Measurements from ENCODE around the gene XPR1.
A peak's percentile ranks its signal among the peaks of the same experiment; 100 is the strongest.

The XPR1 gene

DNA sequence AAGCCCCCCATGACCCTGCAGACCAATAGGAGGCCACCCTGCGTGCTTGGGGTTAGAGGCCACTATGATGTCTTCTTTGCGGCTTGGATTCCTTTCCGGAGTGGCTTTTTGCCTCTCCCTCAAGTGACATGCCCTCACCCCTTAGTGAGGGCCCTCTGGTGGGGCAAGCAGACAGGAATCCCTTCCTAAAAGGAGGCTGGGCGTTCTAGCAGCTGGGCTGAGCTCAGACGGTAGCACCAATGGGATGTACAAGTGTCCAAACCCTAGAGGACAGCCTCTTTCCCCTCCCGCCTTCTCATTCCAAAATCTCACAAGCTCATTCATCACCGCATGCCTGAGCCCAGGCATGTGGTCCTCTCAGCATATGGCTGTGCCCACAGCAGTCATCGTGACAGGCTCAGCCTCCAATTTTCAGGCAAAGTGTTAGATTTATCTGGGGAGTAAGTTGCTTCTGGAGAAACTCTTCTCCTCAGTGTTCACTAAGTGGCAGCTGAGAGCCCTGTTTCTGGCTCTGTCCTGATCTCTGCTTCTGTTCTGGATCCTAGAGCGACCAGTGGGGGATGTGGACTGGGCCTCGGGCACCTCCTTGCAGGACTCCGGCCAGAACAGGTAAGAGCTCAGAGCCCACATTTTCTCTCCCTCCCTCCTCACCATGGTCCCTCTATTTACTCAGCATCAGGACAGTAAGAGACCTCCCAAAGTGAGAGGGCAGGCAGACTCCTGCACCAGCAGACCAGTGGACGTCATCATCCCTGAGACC is 285.7 kb downstream of the XPR1 start:
- no peak for DNase-seq (ENCODE audit: low spot score)

DNA sequence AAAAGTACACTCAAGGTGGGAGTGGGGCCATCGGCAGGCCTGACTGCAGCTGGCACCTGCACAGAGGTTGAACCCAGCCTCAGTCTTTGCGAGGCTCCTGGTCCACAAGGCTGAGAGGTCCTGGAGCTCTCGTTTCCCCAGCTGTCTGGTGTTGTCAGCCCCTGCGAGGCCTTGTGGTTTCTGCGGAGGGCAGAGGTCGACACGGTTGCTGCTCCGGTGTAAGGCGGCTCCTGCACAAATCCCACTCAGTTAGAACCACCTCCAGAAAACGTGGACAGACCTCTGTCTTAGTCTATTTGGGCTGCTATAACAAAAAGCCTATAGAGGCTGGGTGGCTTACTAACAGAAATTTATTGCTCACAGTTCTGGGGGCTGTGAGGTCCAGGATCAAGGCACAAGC is 286.7 kb downstream of the XPR1 start:
- no peak for DNase-seq (ENCODE audit: low spot score)

DNA sequence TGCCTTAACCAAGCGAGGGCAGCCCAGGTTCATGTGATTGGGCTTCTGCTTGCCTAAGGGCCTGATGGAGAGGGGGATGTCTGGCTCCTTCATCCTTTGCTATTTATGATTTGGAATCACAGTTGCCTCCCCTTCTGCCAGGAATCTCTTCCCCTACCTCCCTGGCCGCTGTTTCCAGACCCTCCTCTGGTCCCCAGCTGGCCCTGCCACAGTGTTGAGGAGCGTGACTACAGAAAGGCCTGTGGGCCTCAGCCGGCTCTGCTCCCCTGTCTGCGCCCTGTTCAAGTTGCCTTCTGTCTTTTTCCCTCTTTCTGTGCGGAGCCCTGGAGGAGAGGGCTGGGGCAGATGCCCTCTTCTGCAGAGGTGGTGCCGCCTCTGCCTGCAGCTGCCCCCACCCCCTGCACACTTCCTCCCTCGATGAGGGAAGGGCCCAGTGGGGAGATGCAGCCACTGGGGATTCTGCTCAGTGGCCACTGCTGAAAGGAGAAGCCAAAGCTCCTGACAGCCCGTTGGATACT is 287.4 kb downstream of the XPR1 start:
- DNase-seq (ENCODE audit: low spot score): no peak

DNA sequence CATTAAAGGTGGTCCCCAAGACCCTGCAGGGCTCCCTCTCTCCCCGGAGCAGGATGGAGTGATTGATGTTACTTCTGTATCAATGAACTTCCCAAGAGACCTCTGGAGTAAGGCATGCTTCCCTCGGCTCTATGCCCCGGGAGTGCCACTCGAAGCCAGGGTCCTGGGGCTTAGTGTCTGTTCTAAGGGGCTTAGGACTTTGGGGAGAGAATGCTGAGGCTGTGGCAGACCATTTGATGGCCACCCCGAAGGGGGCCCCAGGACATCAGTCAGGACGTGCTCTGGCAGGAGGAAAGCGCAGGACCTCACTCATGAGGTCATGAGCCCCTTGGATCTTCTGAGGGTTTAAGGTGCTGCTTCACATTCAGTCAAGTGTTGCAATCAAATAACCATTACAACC is 288.4 kb downstream of the XPR1 start:
- DNase-seq (ENCODE audit: low spot score): no peak

DNA sequence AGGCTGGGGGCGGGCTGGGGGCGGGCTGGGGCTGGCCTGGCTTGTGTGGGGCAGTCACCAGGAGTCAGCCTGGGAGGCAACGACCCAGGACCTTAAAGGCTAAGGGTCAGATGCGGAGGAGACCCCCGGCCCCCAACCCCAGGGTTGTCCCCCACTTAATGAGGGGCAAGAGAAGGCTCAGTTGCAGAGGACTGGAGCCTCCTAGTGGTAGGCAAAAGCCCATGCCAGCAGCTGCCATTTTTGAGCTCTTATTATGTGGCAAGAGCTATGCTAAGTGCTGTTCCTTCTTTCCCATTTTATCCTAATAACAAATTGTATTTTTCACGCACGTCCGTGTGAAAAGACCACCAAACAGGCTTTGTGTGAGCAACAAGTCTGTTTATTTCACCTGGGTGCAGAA is 288.9 kb downstream of the XPR1 start:
- no peak for DNase-seq (ENCODE audit: low spot score)

DNA sequence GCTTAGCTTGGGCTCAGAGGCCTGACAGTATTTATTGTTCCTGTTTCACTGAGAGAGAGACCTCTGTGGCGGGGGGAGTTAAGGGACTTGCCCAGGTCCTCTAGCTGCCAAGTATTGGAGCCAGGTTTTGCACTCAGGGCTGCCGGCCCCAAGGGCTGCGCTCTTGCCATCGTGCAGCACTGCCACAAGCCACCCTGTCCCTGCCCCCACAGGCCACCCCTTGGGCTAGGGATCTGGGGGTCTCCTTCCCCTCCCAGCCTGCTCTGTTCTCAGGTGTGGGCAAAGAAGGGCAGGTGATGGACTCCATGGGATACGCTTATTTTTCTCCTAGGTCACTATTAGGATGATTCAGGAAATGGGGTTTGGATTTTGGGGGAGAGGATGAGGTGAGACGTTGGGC is 289.6 kb downstream of the XPR1 start:
- no peak for DNase-seq (ENCODE audit: low spot score)

DNA sequence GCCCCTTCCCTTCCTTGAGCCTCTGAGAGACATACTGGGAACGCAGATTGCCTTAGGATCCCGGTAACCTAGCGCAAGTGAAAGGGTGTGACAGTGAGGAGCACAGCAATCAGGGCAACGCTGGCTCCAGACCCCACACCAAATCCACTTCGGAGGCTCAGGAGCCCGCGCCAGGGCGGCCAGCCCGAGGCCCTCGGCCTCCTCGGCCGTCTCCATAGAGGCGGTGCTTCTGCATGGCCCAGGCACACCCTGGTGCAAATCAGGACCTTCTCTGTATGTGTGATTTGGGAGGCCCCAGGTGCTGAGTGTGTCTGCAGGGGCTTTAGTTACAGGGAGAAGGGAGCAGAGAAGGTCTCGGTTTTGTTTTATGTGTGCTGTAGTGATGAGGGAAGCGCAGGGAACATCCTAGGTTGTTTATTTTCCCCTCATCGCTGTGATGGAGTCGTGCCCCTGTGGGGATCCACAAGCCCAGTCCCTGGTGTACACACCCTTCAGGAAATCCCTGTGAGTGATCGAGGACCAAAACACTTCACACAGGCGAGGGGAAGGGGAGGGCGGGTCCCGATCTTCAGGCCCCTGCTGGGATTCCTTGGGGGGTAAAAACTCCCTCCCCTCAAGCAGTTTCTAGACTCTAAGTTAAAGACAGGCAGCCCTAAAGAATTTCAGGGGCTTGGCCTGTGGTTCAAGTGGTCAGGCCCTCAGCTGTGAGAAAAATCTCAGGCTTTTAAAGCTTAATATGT is 290.2 kb downstream of the XPR1 start:
- no peak for DNase-seq (ENCODE audit: low spot score)

DNA sequence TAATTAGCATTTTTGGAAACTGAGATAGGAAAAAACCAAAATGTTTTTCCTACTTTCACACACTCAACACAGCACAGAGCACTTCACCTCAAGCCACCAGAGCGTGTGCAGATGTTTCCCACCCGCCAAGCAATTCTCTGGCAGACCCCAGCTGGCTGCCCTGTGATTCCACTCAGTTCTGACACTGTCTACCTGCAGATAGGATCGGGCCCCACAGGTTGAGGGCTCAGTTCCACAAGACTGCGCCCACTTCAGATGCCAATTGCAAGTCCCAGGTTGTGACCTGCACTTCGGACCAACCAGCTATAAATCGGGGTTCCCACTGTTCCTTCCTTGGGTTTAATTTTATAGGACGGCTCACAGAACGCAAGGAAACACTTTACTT is 290.8 kb downstream of the XPR1 start:
- no peak for DNase-seq (ENCODE audit: low spot score)

DNA sequence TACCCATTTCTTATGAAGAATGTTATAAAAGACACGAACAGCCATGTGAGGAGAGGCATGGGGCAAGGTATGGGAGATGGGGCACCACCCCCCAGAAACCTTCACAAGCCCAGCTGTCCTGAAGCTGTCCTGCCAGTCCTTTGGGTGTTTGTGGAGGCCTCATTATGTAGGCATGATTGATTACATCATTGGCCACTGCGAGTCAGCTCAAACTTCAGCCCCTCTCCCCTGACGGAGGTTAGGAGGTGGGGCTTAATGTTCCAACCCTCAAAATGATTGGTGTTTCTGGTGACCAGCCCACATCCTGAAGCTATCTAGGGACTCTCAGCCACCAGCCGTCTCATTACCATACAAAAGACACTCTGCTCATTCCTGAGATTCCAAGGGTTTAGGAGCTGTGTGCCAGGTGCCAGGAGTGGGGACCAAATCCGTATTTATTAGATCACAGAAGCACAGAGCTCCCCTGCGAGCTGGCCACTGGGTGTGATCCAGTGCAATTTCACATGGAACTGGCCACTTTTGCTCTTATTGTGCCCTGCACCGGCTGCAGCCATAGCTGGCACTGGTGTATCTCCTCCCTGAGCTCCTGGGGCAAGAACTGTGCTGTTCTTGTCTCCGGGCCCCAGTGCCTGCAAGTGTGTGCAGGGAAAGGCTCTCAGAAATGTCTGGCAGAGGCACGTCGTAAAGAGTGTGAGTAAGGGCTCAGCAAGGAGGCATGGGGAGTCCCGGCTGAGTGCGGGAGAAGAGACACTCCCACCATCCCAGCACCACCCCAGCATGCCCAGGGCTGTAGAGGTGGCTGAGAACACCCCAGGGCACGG is 291.4 kb downstream of the XPR1 start:
- DNase-seq (ENCODE audit: low spot score): no peak

DNA sequence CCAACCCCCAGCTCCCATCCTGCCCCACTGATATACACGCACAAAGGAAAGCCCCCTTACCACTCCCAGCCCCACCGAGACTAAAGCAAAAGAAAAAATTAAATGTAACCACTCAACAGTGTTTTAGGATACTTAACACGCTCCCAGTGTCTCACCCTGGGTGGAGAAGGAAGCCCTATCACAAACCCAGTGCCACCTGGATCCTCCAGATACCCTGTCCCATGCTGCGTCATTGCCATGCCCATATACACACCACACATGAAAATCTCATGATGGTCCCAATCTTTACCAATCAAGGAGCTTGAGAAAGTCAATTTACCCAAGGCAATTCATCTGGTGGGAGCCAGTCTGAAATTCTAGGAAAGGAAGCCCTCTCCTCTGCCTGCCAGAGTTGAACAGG is 292.1 kb downstream of the XPR1 start:
- DNase-seq (ENCODE audit: low spot score): no peak

DNA sequence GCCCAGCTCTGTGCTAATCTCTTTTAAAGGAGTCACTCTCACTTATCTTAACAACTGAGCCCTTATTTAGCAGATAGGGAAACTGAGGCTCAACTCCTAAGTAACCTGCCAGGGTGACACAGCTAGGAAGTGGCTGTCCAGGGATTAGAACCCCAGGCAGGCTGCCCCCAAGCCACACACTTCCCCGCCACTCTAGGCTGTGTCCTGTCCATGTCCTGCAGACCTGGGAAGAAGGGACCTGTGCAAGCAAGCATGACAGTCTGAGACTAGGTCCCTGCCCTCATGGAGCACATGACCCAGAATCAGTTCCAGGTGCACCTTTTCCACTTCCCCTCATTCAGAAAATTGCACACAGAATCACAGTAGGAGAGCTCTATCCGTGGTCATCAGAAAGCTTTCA is 293.1 kb downstream of the XPR1 start:
- no peak for DNase-seq (ENCODE audit: low spot score)

DNA sequence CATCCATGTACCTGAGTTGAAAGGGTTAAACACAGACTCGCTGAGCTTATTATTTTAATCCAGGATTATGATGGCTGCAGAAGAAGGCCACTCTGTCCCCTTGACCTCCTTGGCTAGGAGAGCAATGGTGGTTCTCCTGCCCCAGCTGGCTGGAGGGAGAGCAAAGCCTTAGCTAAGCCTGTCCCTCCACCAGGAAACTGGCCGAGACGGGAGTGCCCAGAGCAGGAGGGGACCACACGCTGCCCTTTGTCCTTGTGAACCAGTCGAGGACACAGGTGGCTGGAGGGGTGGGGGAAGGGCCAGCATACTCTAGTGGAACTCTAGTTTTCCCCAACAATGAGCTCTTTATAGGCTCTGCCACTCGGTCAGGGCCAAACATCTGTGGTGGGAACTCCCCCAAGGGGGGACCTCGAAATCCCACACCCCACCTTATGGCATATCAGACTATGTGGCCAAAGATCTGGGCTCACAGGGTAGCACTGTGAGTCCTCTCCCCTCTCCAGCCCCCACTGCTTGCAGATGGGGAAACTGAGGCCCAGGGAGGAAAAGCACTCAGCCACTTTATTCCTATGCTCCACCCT is 293.7 kb downstream of the XPR1 start:
- DNase-seq (ENCODE audit: low spot score): peak; percentile 67

DNA sequence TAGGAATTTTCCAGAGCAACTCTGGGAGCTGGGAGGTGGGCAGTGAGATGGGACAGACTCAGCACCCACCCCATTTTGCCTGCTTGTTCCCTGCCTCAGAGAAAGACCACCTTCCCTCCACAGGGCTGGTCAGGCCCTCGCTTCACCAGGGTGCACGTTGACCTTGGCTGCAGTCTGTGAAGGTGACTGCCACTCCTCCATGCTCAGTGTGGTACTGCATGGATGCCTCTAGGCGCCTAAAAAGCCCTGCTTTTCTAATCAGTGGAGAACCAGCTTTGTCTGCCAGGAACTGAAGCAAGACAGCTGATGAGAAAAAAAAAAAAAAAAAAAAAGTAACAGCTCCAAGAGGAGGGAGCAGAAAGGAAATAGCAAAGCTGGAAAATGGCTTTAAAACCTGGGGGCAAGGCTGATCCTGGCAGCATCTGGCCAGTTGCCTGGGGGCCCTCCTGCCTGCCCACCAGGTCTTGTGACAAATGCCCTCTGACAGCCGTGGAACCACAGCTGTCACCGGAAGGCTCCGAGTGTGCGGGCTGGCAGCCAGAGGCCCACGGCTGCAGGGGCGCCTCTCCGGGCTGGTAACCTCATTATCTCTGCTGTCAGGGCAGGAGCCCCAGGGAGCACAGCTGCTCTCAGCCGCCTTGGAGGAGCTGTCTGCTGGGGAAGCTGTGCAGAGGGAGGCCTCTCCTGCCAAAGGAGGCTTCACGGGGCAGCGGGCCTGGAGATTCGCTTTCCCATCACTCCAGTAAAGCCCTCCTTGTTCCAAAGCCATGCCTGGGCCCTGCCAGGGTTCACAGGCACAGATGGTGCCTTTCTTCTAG is 294.6 kb downstream of the XPR1 start:
- DNase-seq (ENCODE audit: low spot score): no peak

DNA sequence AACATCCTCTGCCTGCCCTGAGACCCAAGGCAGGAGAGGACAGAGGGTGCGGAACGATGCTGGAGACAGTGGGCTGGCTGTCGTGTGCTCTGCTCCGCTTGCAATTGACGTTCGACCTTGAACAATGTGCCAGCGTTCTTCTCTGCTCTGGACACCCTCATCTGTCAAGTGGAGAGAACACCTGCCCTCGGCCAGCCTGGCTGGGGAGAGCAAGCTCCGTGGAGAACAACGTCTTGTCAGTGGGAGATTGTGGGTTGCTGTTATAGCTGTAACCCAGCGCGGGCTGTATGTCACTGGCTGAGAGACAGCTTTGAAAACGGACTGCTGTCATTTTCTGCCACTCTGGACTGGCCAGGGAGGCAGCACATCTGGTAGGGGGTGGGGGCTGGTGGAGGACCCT is 295.5 kb downstream of the XPR1 start:
- no peak for DNase-seq (ENCODE audit: low spot score)

DNA sequence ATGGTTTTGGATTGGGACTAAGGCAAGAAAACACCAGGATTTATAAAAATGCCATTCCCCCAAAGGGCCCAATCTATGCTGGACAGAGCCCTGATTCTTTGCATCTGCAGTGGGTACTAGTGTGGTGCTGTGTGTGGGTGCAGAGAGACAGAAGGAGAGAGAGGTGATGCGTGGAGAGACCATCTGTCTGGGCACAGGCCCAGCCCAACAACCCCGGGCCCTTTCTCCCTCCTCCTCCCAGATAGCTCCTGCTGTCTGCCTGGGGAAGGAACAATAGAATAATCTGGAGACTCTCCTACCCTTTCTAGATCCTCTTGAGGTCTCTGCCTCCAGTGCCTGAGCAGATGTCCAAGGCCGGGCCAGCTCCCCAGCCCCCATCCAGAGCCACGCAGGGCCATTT is 296.0 kb downstream of the XPR1 start:
- DNase-seq (ENCODE audit: low spot score): no peak

DNA sequence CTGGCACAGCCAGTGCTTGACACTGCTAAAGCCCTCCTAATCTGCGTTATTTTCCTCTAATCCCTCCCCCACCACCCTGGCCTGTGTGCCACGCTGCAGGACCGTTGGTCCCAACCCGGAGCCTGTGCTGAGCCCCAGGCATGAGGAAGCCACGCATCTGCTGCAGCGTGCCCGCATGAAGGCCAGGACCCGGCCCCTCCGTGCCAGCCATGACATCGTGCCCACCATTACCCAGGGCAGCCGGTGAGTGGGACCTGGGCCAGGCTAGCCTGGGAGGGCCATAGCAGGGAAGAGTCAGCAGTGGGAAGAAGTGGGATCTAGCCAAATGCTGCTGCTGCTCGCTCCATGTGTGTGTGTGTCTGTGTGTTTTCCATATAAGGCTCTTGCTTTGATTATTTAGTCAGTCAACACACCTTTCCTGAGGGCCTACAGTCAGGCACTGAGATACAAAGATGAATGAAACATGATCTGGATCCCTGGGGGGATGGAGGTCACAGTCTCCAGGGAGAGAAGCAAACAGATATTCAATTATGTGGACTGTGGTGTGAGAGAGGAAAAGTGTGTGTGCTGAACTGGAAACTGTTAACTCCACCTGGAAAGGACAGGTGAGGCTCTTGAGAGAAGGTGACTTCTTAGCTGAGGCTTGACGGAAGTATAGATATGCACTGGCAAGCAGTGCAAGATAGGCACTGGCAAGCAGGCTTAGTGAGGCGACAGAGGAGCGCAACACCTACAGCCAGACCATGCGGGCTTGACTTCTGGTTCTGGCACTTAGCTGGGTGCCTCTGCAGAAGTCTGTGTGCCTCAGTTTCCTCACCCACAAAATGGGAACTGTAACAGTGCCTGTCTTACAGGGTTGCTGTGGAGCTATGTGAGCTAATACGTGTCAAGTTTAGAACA is 296.8 kb downstream of the XPR1 start:
- no peak for DNase-seq (ENCODE audit: low spot score)

DNA sequence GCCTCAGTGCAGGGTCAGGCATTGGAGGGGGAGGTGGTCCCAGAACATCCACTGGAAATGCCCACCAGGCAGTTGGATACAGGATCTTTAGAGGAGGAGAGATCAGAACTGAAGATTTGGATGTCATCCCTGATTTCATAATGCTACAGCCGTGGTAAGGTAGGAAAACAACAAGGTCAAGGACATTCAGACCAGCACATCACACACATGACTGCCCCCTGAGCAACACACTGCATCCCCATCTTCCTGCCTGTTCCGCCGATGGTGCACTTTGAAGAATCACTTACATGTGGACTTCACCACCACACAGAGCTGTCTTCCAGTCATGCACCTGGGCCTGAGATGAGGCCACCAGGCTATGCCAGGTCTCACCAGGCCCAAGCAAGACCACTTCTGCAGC is 297.6 kb downstream of the XPR1 start:
- no peak for DNase-seq (ENCODE audit: low spot score)

DNA sequence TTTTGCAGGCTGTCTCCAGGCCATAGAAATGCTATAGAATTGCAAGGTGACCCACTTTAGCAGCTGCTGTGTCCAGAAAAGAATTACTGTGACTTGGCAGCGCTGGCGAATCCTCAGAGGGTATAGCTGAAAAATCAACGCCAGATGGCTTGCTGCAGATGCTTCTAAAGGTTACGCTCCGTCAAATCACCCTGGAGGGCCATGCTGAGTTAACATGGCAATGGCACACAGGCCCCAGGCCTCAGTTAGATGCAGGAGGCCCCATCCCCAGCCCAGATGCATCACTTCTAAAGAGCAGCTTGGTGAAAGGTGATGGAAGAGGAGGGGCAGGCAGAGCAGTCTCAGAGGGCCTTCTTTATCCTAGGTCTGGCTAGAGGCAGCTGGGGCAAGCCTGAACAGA is 298.9 kb downstream of the XPR1 start:
- no peak for DNase-seq (ENCODE audit: low spot score)

DNA sequence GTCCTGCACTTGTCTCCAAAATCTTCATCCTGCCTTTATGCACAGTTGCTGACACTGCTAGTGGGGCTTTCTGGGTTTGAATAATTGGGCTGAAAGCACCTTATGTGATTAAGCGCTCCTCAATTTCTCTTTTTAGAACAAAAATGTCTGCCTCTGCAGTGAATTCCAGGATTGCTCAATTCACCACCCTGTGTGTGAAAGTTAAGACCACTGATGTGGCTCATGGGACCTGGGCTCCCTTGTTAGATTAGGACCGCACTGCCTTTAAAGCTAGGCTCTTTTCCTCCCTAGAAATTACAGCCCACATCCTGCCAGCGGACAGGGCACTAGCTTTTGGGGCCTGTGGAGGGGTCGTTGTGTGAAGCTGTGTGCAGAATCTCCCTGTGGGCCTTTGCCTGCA is 299.7 kb downstream of the XPR1 start:
- no peak for DNase-seq (ENCODE audit: low spot score)

DNA sequence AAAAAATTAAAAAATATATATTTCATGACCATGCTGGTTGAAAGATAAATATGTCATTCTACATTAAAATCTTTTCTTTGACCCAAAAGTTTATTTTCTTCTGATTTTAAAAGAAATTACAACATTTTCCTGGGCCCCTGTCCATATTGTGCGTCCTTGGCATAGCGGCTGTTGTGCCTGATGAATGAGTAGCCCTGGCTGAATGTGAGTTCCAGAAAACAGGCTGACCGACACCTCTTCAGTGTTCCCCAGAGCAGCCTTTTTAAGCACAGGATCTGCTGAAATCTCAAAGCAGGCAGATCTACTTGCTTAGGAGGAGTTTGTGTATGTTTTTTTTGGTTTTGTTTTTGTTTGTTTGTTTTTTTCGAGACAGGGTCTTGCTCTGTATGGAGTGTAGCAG is 300.6 kb downstream of the XPR1 start:
- DNase-seq (ENCODE audit: low spot score): no peak

DNA sequence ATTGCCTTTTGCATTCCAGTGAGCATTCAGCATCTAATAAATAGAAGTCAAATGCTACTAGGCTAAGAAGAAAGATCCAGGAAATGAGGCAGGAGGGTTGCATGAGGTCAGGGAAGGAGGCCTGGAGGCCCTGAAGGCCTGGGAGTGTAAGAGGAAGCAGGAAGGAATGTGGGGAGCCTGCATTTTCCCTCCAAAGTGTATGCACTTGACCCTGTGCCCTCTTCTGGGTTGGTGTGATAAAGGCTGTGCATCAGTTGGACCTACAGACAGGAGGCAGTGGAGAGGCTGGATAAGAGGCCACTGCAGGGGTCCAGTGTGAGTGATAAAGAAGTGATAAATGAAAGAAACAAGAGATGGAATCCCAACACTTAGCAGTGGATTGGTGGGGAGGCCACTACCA is 301.3 kb downstream of the XPR1 start:
- no peak for DNase-seq (ENCODE audit: low spot score)
